GM21423 (cell line): ENCODE measurements around the gene CCDC93.
"Not testable (repeated sequence)": the region's sequence is repeated elsewhere in the genome, so short reads cannot be mapped to it uniquely, and the experiment has no call there.

Experiments used
- ATAC-seq: cut with Tn5 transposase; IDR thresholded peaks from one replicate; pipeline ENCODE4 v1.9.1; 2021; ENCODE audit warnings: mild to moderate bottlenecking, moderate library complexity; ENCODE audit not compliant: unreplicated experiment

CCDC93 gene

GRCh38 chr2:117957616-117958015 is 56.3 kb downstream of the CCDC93 start:
- ATAC-seq = no peak

- no peak for ATAC-seq
Measured at GRCh38 chr2:117956036-117956796, 57.7 kb downstream of the CCDC93 start.

GRCh38 chr2:117953231-117953630 is 60.6 kb downstream of the CCDC93 start:
- ATAC-seq = no peak

GRCh38 chr2:117952701-117953100 is 61.2 kb downstream of the CCDC93 start:
- ATAC-seq = no peak

DNA sequence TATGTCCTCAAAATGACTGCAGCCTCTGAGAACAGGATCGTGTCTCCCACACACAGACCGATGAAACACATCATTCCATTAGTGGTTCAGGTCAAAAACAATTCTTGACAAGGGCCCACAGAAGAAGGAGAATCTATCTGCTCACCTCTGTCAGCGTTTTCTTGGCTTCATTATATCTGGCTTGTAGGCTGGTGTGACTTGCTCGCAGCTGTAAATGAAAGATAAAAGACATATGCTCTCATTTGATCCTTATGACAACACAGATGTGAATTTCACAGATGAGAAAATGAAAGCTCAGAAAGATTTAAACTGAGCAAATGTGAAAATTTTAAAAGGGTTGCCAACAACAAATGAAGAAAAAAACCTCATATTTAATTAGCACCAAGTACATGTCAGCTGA is 61.6 kb downstream of the CCDC93 start:
- no peak for ATAC-seq

DNA sequence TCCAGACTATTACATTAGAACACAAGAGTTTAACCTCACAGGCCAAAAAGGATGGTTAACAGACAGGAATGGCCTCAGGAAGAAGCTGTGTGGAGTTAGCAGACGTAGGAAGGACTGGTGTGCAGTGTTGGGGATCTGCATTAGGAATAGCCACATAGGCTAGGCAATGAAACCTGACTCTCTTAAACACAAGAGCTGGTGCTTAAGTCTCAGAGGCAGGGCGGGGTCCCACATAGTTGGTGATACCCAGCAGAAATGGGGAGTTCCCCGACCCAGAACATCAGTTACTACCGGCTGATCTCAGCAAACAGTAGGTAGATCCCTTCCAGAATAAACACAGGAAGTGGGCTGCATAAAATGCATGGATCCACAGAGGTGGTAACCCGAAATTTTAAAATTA is 64.1 kb downstream of the CCDC93 start:
- ATAC-seq = no peak

DNA sequence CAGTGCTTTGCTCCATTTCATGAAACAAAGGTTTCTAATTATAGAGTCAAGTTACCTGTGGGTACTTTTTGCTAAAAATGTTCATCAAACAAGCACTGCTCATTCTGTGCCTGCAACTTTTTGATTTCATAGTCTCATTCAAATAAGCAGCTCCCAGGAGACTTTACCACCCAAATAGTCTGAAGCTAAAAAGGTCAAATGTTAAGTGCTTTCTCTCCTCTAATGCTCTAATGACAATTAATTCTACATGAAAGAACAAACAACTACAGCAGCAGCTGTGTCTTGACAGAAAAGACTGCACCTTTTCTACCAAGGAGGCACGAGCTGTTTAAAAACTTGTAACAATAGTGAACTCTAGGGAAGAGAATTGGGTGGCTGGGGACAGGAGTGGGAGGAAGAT is 65.3 kb downstream of the CCDC93 start:
- ATAC-seq = no peak

GRCh38 chr2:117945296-117945695 is 68.6 kb downstream of the CCDC93 start:
- ATAC-seq = no peak

DNA sequence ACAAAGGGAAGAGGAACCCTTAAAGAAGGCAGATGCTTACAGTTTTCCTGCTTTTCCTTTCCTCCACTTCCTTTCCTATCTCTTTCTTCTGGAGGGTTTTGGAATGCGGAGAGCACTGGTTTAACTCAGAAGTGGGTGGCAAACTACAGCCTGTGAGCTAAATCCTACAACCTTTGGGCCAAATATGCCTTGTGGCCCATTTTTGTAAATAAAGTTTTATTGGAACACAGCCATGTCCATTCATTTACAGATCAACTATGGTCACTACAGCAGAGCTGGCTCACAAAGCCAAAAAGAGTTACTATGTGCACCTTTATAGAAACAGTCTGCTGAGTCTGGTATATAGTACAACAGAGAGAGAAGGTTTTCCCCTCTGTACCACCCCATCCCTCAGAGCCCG is 69.1 kb downstream of the CCDC93 start:
- no peak for ATAC-seq

DNA sequence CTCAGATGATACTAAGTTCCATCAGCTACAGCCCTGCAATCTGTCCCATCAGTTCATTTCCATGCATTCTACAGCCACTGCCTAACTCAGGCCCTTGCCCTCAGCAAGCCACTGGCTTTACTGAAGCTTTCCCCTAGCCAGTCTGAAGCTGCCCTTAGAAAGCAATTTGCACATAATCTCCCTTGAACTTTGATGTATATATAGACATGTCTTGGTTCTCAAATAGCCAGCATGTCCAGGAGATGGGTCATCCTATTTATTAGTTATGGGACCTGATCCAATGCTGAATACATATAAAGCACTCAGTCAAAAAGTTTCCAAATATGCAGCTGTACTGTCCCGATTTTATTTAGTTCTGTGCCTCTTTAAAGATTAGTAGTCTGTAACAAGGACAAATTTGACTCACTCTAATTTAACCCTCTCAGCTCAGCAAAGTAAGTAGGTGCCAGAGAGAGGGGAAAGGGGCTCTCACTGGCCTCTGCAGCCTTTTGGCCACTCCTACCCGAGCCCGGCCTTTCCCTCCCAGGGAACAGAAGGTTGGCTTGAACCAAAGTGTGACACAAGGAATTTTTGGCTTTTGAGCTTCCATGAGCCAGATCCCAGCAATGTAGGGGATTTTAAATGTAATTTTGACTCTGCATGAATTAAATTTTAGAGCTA is 70.7 kb downstream of the CCDC93 start:
- ATAC-seq = no peak

DNA sequence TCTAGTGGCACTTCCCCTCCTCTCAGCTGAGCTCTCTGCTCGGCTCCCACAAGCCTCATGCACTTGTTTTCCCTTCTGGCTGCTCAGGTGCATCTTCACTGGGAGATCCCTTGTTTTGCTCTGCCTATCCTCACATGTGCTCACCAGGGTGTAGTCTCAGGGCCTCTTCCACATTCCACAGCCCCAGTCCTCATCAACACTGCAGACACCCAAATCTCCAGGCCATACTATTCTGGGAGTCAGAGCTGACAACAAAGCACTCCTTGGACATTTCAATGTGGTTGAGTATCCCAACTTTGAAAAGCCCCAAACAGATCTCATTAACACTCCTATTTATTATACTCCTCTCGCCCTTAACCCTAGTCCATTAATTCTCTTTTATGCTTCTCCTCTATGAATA is 71.3 kb downstream of the CCDC93 start:
- ATAC-seq = no peak

GRCh38 chr2:117941693-117942092 is 72.2 kb downstream of the CCDC93 start:
- ATAC-seq = no peak

DNA sequence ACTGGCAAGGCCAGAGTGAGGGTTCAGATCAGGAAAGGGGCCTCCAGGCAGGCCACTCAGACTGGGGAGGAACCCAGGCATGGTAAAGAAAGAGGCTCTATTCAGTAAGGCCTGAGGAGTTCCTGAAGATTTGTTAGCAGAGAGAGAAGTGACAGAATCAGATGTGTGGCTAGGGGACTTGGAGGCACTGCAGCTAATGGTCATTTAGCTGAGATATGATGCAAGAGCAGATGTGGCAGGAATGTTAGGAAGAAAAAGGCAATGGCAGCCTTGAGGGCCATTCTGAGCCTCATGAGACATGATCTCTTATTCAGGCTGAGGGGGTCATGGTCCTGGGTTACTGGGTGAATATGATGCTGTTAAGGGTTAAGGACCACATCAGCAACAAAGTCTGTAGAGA is 73.4 kb downstream of the CCDC93 start:
- no peak for ATAC-seq

DNA sequence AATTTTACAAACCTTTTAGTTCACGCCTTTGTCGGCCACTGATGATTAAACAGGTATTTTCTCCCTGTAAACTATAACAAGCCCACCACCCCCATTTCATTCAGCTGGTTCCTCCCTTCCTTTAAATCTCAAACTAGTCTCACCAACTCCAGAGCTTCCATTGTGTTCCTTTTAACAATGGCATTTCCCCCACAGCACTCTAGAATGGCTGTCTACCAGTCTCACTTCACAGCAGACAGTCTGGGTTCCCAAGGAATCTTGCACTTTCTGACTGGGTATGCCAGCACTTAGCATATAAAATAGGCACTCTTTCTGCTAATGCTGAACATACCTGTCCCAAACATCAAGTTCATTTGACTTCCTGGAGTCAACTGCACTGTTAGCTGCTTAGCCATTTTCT is 75.3 kb downstream of the CCDC93 start:
- no peak for ATAC-seq

GRCh38 chr2:117936871-117937428 is 76.9 kb downstream of the CCDC93 start:
- no peak for ATAC-seq

DNA sequence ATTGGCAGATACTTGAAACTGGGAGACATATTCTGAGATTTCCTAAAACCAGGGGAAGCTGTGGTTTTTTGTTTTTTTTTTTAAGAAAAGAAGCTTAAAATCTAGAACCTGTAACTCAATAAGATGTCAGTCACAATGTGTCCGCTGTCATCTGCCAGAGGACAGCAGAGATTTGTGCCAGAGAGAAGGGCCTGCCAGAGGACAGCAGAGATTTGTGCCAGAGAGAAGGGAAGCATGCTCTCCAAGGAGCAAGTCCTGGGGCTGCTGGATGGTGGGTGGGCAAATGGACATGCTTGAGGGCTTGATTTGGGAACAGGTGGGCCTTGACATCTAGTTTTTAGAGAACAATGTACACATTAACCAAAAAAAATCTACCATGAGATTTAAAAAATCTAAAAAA is 77.9 kb downstream of the CCDC93 start:
- no peak for ATAC-seq

DNA sequence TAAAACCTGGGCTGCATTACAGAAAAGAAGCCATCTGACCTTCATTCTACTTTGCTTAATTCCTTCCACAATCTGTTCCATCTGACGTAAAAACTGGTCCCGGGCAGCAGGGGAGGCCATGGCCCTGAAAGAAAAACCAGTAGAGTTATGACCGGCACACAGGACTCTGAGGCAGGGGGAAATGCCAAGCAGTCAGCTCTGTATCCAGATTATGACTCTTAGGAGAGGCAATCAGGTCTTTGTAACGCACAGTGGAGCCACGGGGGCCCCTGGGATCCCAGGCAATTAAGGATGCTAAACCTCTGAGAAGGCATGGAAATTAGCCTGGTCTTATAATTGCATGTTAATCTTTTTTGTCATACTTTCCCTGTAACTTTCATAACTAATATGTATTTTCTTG is 78.4 kb downstream of the CCDC93 start:
- no peak for ATAC-seq

- no peak for ATAC-seq
Measured at GRCh38 chr2:117933884-117934354, 80.0 kb downstream of the CCDC93 start.

DNA sequence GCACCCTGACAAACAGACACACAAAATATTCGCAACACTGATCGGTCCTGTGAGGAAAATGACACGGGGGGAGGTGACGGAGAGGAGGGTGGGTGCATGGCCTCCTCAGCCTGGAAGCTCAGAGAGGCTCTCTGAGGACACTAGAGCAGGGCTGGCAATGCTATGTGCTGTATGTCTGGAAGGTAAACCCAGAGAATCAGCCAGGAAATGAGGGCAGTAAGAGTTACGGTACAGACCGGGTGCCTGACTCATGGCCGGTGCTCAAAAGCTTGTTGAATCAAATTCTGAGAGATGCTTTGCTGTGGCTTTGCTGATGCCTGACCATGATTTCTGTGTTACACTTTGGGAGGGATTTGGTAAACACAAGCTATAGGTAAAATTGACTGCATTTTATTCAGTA is 81.9 kb downstream of the CCDC93 start:
- no peak for ATAC-seq

- no peak for ATAC-seq
Measured at GRCh38 chr2:117931266-117931665, 82.6 kb downstream of the CCDC93 start.

GRCh38 chr2:117930775-117931174 is 83.1 kb downstream of the CCDC93 start:
- ATAC-seq = no peak

- ATAC-seq = not testable (repeated sequence)
Measured at GRCh38 chr2:117923471-117923870, 90.4 kb downstream of the CCDC93 start.
